Measurements from ENCODE around the gene MRC2.
A peak's percentile ranks its signal among the peaks of the same experiment; 100 is the strongest.

The MRC2 gene

DNA sequence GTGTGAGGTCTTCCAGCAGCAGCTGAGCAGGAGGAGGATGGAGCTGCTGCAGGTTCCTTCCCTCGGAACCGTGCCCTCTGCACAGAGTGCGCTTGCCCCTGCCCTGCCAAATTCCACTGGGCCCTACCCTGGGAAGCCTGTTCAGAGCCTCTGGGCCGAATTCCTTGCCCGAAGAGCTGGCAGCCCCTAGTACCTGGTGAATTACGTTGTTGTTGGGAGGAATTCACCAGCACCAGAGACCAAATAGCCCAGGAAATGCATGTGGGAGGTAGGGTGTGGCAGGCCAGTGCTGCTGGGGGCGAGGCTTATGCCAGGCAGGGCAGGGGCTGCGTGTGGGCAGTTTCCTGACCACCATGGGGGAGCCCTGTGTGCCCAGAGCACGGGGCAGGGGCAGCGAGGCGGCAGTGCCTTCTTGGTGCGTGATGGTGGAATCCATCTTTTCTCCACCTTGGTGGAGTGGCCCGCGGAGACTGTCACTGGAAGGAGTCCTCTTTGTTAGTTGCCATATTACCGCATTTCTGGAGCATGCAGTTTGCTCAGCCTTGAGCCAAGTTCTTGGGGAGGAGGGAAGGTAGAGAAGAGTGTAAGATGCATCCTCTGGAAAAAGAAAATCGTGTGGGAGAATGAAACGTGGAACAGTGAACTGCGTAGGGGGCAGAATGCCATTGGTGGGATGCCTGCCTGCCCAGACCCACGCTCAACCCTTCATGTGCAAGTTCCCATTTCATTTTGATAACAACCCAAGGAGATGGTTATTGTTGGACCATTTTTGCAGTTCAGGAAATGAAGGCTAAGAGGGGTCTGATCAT is 2.3 kb downstream of the MRC2 start:
- in situ Hi-C loops (cut with MboI; ENCODE audit: low pct_unique_long_range_greater_than_20kb, low sequenced_read_pairs), result no loop called here
- no peak for DNase-seq

- no peak for DNase-seq
- in situ Hi-C loops (cut with MboI; ENCODE audit: low pct_unique_long_range_greater_than_20kb, low sequenced_read_pairs), result no loop called here
These were observed 3.1 kb downstream of the MRC2 start for GRCh38 chr17:62630365-62631085.

DNA sequence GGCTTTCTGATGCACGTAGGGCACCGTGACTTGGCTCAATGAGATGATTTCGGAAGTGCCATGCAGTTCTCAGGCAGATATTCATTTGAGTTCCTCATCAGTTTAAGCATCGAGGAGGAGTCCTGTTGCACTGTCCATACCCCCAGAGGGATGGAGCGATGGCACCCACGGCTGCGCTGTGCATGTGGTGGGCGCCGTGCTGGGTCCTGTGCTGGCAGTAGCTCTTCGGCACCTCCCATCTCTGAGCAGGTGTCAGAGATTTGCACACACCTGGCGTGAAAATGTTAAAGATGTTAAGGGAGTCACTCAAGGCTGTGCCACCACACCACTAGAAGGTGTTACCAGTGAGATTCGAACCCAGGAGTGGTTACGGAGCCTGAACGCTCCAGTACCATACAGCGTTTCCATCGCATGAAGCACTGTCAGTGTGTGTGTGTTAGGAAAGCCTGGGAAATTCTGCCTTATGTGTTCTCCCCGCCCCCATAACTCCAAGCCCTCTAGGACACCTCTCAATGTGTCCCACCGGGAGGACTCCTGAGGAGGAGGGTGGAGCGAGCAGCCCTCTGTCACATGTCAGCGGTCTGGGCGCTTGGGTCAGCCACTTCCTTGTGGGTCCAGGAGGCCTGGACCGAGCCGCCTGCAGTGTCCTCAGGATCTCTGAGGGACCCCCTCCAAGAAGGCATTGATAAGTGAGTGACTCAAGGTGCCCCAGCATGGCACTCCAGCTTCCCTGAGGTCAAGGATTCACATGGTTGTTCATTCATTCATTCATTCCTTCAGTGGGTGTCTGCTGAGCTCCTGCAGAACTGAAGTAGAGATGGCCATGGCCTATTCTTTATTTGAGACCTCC is 3.8 kb downstream of the MRC2 start:
- no peak for DNase-seq
- in situ Hi-C loops (cut with MboI; ENCODE audit: low pct_unique_long_range_greater_than_20kb, low sequenced_read_pairs), result no loop called here

DNA sequence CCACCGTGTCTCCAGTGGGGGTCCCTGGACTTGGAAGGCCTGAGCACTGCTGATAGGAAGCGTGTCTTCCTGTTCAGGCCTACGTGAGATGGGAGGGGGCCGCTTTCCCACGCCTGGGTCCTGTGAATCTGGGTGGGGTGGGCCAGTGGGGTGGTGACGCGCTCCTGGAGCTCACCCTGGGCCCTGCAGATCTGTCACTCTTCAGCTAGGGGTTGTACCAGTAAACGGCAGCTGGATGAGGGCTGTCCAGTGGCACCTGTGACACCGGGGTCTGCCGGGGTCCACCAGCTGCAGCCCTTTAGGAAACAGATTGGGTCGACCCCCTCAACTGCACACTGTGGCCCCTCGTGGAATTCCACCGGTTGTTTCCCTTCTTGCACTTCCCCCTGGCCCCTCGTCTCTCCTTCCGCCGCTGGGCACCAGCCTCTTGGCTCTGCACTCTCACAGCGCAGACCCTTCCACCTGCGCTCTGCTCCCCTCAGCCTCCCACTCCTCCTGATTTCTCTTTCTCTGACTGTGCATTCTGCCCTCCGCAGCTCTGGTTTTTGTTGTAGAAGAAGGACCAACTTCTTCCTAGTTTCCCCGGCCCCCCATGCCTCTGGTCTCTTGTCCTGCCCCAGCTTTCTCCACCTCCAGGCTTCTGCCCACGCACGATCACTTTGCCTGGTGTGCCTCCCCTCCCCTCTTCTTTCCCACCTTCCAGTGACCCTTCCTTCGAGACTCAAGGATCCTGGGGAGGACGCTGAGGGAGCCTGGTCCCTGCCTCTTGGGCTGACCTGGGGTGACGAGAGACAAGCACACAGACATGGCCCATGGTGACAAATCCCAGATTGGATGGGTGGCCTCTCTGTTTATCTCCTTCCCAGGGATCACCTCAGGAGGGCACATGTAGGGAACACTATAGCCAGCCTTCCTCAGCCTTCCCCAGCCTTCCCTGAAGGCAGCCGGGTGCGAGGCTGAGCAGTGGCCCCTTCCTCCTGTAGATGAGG is 4.8 kb downstream of the MRC2 start:
- in situ Hi-C loops (cut with MboI; ENCODE audit: low pct_unique_long_range_greater_than_20kb, low sequenced_read_pairs), result no loop called here
- DNase-seq, result no peak

- in situ Hi-C loops (cut with MboI; ENCODE audit: low pct_unique_long_range_greater_than_20kb, low sequenced_read_pairs), result no loop called here
These were observed 10.3 kb downstream of the MRC2 start for GRCh38 chr17:62637809-62638208.

DNA sequence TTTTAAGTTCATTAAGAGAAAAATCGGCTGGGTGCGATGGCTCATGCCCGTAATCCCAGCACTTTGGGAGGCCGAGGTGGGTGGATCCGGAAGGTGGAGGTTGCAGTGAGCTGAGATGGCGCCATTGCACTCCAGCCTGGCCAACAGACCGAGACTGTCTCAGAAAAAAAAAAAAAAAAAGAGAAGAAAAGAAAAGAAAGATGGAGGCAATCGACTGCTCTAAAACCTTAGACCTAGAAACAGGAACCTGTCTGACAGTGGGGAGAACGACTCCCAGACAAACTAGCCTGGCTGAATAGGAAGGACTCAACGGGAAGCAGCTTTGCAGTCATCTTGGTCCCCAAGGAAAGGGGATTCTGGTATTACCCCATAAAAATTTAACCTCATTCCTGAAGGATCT is 13.7 kb downstream of the MRC2 start:
- in situ Hi-C loops (cut with MboI; ENCODE audit: low pct_unique_long_range_greater_than_20kb, low sequenced_read_pairs), result no loop called here
- peak; percentile 88 for DNase-seq

More at GRCh38 chr17:62637809-62638208, 10.3 kb downstream of the MRC2 start:
- peak; percentile 55 for DNase-seq

DNA sequence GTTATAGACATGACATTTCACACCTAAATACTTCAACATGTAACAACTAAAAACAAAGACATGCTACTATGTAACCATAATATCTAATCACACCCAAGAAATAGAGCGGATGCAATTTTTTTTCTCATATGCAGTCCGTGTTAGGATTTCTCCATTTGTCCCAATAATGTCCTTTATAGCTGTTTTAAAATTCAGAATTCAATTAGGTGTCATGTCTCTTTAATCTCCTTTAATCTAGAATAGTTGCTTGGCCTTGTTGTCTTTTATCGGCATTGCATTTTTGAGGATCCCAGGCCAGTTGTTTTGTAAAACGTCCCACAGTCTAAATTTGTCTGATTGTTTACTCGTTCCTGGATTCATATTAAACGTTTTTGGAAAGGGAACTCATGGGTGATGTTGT is 14.5 kb downstream of the MRC2 start:
- in situ Hi-C loops (cut with MboI; ENCODE audit: low pct_unique_long_range_greater_than_20kb, low sequenced_read_pairs), result no loop called here
- DNase-seq, result no peak

DNA sequence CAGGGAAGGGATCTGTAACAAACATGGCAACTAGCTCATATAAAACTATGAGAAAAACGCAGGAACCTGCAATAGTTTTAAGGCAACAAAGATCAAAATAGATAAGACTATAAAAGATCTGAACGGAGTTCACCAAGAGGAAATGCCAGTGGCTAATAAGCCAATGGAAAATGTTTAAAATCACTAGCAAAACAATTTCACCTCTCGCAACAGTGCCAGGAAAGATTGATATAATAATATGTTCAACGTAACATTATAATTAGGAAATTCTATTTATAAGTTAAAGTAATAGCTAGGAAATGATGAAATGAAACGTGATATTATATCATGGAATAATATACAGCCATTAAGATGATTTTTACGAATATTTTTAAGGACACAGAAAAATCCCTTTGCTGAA is 16.0 kb downstream of the MRC2 start:
- DNase-seq, result no peak
- in situ Hi-C loops (cut with MboI; ENCODE audit: low pct_unique_long_range_greater_than_20kb, low sequenced_read_pairs), result no loop called here

DNA sequence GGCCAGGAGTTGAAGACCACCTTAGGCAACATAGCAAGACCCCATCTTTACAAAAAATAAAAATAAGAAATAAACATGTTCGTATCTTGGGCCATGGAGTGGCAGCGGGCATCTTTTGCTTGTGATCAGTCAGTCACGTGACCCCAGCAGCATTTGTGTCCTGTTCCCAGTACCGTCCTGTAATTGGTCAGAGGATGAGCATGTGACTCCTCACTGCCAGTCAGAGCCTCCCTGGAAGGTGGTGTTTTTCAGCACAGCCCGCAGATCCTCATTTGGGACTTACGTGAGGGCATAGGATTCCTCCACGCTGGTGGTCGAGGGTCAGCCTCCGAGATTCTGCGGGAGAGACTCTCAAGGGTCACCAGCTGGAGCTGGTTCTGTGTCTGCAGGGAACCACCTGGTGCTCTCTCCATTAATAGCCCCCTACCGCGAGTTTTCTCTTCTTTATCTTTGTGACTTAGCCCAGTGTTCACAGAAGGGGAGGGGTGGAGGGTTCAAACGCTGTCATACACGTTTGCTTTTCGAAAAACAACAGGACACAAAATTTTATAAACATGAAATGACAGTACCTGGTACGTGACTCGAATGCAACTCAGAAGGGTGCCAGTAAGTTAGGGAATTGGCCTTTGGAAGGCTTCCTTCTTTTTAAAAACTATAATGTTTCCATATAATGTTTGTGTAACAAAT is 17.2 kb downstream of the MRC2 start:
- DNase-seq, result no peak
- in situ Hi-C loops (cut with MboI; ENCODE audit: low pct_unique_long_range_greater_than_20kb, low sequenced_read_pairs), result no loop called here

- in situ Hi-C loops (cut with MboI; ENCODE audit: low pct_unique_long_range_greater_than_20kb, low sequenced_read_pairs), result no loop called here
- DNase-seq, result no peak
These were observed 20.9 kb downstream of the MRC2 start for GRCh38 chr17:62648251-62648955.

- in situ Hi-C loops (cut with MboI; ENCODE audit: low pct_unique_long_range_greater_than_20kb, low sequenced_read_pairs), result no loop called here
- no peak for DNase-seq
These were observed 21.5 kb downstream of the MRC2 start for GRCh38 chr17:62648956-62649294.

GRCh38 chr17:62649570-62649969 is 22.1 kb downstream of the MRC2 start:
- no peak for DNase-seq
- in situ Hi-C loops (cut with MboI; ENCODE audit: low pct_unique_long_range_greater_than_20kb, low sequenced_read_pairs), result no loop called here

DNA sequence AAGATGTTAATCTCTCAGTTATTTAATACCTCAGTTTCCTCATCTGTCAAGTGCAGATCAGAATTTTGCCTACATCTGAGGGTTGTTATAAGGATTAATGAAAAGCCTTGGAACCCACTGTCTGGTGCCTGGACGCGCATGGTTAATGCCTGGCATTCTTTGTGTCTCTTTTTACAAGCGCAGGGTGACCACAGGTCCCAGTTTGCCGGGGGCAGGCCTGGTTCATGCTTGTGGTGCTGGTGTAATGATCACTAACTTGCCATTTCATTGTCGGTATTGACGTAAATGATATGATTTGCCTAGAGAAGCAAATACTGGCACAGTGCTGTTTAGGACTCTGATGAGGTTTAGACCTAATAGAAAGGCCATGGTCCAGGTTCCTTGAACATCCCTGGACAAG is 23.1 kb downstream of the MRC2 start:
- in situ Hi-C loops (cut with MboI; ENCODE audit: low pct_unique_long_range_greater_than_20kb, low sequenced_read_pairs), result no loop called here

DNA sequence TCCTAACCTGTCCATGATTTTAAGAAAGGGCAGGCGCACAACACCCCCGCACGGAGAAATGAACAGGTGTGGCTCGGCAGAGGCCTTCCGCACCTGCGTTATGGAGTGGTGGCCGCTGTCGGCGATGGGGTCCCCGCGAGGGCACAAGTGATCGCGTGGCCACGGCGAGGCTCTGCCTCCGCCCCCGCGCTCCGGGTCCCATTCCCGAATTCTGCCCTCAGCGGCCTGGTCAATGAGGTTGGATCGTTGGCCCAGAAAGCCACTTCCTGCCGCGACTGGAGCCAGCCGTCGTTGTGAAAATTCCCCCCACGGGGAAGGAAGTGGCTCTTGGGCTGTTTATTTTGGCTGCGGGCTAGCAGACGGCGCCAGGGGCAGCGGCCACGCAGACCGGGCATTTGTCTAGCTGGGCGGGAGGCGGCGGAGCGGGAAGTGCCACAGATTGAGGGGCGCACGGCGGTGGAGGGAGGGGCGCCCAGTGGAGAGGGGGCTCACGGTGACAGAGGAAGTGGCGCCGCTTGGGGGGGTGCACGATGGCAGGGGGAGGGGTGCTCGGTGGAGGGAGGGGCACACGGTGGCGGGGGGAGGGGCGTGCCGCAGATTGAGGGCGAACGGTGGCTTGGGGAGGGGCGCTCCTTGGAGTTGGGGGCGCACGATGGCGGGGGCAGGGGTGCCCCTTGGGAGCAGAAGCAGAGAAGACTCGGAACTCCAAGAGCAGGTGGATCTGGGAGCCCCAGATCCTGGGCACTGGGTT is 25.0 kb downstream of the MRC2 start:
- DNase-seq, result peak; percentile 84
- in situ Hi-C loops (cut with MboI; ENCODE audit: low pct_unique_long_range_greater_than_20kb, low sequenced_read_pairs), result no loop called here

More for the DNA sequence above, 23.1 kb downstream of the MRC2 start:
- DNase-seq, result no peak

DNA sequence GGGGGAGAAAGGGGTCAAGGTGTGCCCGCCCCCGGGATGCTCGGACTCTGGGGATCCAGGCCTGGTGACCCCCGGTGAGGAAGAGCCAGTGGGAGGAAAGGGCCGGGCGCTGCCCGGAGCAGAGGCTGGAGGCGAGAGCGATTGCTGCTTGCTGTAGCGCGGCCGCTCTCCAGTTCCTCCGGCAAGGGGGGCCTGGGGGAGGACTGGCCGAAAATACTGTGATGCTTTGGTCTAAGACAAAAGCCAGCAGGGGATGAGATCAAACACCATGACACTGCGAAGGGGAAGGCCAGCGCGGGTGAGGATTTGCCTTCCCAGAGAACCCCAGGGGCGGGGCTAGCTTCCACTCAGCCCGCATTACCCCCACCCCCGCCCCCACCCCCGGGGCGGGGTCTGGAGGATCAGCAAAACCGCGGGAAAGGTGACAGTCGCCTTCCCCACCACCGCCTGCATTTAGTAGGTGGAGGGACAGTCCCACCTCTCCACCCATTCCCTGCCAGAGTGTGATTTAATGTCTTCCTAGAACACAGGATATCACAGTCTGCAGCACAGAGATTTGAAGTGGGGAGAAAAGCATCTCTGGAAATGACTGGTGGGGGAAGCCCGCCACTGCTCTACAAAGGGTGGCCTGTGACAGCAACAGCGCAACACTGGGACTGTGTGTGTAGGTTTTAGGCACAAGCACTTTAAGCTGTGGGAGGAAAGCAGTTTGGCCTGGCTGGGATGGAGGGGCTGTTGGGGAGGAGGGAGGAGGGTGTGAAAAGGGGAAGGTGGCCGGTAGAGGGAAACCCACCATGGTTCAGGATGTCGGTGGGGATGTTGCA is 25.7 kb downstream of the MRC2 start:
- in situ Hi-C loops (cut with MboI; ENCODE audit: low pct_unique_long_range_greater_than_20kb, low sequenced_read_pairs), result no loop called here
- peak; percentile 89 for DNase-seq

Data from KBM-7 (cell line).